Ectodermal cell (in vitro differentiated cells): ENCODE results near the gene AKAP3. TPM values are rescaled to one million over a fixed set of nuclear protein-coding genes. Genes with fewer than 3 reads are reported as not detected.

Source experiments
- H3K27ac ChIP-seq: 2 replicates; pipeline ENCODE4 v1.7.0; 2013; ENCODE audit warnings: mild to moderate bottlenecking, low read depth, low read length; ENCODE audit not compliant: insufficient read depth, poor library complexity, severe bottlenecking
- H3K27me3 ChIP-seq: 2 replicates; pipeline ENCODE4 v1.7.0; 2013; ENCODE audit warnings: mild to moderate bottlenecking, low read length; ENCODE audit not compliant: insufficient read depth, control insufficient read depth, poor library complexity, severe bottlenecking
- H3K36me3 ChIP-seq: one replicate; pipeline ENCODE4 v1.7.0; 2013; ENCODE audit warnings: low read length; ENCODE audit not compliant: control insufficient read depth, insufficient read depth
- H3K4me1 ChIP-seq: one replicate; pipeline ENCODE4 v1.7.0; 2013; ENCODE audit warnings: low read length; ENCODE audit not compliant: control insufficient read depth, insufficient read depth
- H3K4me3 ChIP-seq: 2 replicates; pipeline ENCODE4 v1.7.0; 2013; ENCODE audit warnings: low read depth, low read length, control low read depth; ENCODE audit not compliant: insufficient read depth
- H3K9me3 ChIP-seq: 2 replicates; pipeline ENCODE4 v1.7.0; 2013; ENCODE audit warnings: mild to moderate bottlenecking, low read length, moderate library complexity; ENCODE audit not compliant: control insufficient read depth
- WGBS, 2 experiments: methylation state at CpG; one replicate each; pipeline ENCODE4 v1.1.7; 2013; ENCODE audit warnings: missing lambda C conversion rate in 2 of 2; 5-methylcytosine and 5-hydroxymethylcytosine counted together
- polyA plus RNA-seq, 4 experiments: library from polyadenylated mRNA; stranded (reverse); fragments of 50-300 nt; gene quantifications; one replicate each; pipeline ENCODE4 v1.2.3, GENCODE V29; 2013

The AKAP3 gene
- polyA plus RNA-seq (2013, experiment 1 of 4): 5.0 TPM
- 3.6 TPM for polyA plus RNA-seq (2013, experiment 2 of 4)
- 2.7 TPM for polyA plus RNA-seq (2013, experiment 3 of 4)
- 3.1 TPM for polyA plus RNA-seq (2013, experiment 4 of 4)

DNA sequence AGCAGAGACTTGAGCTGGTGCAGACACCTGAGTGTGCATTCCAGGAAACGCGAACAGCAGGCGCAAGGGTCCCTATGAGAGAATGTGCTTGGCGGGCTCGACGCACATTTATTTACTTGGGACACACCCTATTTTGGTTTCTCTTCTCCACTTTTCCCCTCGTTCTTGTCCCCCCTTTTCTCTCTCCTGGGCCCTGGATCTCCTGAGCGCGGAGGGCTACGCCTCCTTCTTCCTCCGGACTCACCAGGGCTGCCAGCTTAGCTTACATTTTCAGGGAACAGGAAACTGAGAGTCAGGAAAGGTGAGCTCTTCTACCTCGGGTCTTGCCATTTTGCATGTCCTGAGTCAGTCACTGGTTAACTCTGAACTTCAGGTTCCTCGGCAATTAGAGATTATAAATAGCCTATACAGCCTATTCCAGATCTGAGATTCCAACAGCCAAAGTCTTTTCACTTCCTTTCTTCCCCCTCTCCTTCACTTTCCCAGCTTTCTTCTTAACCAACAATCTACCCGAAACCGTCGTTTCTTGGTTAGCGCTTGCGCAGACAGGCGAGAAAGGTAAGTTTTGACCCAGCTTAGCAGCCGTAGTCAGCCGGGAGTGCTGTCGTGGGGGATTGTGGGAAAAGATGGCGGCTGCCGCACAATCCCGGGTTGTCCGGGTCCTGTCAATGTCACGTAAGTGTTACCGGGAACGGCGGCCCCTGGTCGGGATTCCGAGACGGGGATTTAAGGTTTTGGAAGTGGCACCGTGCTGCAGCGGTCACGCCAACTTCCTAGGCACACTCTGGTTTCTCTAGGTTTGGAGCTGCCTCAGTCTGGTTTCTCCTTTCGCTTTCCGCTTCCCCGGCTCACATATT lies at the start of gene AKAP3, which contains the start of gene NDUFA9:
Gene AKAP3, minus strand, starts transcription at position 551 of the 857 bp plus-strand sequence. CDS start 10,855 bp downstream, outside the sequence.
Gene NDUFA9, plus strand, starts transcription at position 614 of the 857 bp plus-strand sequence. Its CDS starts 13 bp downstream, at position 627.
- H3K4me1 ChIP-seq: peaks cover 10% of the 10 kb centered on the region
- peak within 1 kb of the TSS; percentile 68 for H3K4me3 ChIP-seq
- no peaks in the 10 kb centered on the region for H3K36me3 ChIP-seq
- no peaks in the 10 kb centered on the region for H3K27me3 ChIP-seq
- WGBS, 2 experiments: 1% methylated on average over 39 of the region's 39 CpGs
- no peaks in the 10 kb centered on the region for H3K9me3 ChIP-seq
- peak within 1 kb of the TSS; percentile 45 for H3K27ac ChIP-seq

DNA sequence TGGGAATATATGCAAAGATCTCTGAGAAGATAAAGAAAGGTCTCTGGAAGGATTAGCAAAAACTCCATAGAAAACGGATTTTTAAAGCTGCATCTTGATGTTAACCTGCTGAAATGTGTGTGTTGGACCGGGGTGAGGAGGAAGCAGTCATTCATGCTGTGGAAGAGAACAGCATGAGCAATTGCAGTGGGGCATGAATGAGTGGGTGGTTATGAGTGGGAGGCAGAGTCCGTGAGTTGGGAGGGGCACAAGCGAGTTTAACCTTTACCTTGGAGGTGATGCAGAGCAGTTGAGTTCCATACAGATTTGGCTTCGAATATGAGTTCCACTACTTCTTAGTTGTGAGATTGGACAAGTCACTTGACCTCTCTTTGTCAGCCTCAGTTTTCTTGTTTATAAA lies 41.9 kb upstream of the AKAP3 start:
- WGBS, 2 experiments: 96% methylated on average over 5 of the region's 5 CpGs
- no peaks in the 10 kb centered on the region for H3K27me3 ChIP-seq
- peaks cover 11% of the 10 kb centered on the region for H3K36me3 ChIP-seq
- H3K27ac ChIP-seq: no peak overlapping the region
- no peaks in the 10 kb centered on the region for H3K4me1 ChIP-seq
- H3K9me3 ChIP-seq: no peaks in the 10 kb centered on the region
- no peak overlapping the region for H3K4me3 ChIP-seq

DNA sequence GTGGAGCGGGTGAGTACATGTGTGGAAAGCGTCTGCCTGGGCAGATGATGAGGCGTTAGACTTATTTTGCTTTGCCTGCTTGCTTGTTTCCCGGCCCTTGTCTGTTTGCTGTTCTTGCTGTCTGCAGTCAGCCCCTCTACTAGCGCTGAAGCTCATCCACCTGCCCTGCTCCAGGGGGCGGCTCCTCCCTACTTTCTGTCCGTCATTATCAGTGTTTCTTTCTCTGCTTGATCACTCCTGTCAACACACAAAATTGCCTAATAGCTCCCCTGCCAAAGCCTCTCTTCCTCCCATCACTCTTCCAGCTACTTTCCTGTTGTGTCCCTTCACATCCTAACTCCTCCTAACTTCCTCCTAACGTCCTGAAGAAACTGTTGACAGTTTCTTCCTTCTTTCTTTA lies 36.5 kb upstream of the AKAP3 start:
- Histone ChIP-seq H3K36me3 (peaks cover 27% of the 10 kb centered on the region), H3K9me3 (no peaks in the 10 kb centered on the region), H3K4me3 (no peak overlapping the region), H3K27me3 (no peaks in the 10 kb centered on the region), H3K27ac (no peak overlapping the region), H3K4me1 (no peaks in the 10 kb centered on the region)
- WGBS, 2 experiments: 89 to 92% methylated on average over 8 of the region's 8 CpGs

DNA sequence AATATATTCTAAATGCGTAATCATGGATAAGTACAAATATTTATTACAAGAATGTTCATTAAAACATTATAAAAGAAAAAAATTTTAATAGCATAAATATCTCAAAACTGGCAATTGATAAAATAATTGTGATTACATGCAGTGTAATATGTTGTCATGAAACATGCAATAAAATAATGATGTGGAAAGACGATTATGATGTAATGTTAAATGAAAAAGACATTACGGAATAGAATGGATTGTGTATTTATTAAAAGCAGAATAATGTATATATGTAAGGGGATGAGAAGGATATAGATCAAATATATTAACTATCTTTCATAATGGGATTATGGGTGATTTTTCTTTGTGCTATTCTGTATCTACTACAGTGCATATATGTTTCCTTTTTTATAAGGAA lies 32.9 kb upstream of the AKAP3 start:
- 96 to 100% methylated on average over 2 of the region's 3 CpGs for WGBS, 2 experiments
- Histone ChIP-seq H3K27ac (no peak overlapping the region), H3K9me3 (no peaks in the 10 kb centered on the region), H3K4me3 (no peak overlapping the region), H3K36me3 (peaks cover 19% of the 10 kb centered on the region), H3K27me3 (no peaks in the 10 kb centered on the region), H3K4me1 (no peaks in the 10 kb centered on the region)

DNA sequence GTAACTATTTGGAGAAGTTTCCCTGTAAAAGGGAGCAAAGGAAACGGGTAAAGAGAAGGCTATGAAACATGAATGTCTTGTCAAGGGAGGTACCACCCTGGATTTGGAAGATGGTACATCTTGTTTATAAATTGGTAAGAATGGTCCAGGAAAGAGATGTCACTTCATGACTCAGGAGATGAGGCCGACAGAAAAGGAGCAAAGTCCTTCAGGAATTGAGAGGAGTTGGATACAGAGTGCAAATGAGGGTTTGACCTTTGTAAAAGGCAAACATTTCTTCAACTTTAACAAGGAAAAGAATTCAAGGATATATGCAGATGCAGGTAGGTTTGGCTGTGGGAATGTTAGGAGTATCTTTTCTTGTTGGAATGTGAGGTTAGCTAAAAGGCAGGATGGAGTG lies 30.9 kb upstream of the AKAP3 start:
- no peaks in the 10 kb centered on the region for H3K27me3 ChIP-seq
- H3K4me3 ChIP-seq: no peak overlapping the region
- H3K4me1 ChIP-seq: no peaks in the 10 kb centered on the region
- no peak overlapping the region for H3K27ac ChIP-seq
- H3K9me3 ChIP-seq: no peaks in the 10 kb centered on the region
- 87 to 96% methylated on average over 2 of the region's 2 CpGs for WGBS, 2 experiments
- peaks cover 9% of the 10 kb centered on the region for H3K36me3 ChIP-seq

DNA sequence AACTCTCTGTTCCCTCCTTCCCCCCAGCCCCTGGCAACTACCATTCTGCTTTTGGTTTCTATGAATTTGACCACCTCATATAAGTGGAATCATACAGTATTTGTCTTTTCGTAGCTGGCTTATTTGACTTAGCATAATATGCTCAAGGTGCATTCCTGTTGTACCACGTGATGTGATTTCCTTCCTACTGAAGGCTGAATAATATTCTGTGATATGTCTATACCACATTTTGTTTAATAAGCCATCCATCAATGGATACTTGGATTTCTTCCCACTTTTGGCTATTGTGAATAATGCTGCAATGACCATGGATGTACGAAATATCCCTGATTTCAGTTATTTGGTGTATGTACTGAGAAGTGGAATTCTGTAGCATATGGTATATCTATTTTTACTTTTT lies 16.4 kb upstream of the AKAP3 start:
- WGBS, 2 experiments: 94 to 95% methylated on average over 2 to 3 of the region's 3 CpGs
- Histone ChIP-seq H3K4me3 (no peak overlapping the region), H3K27me3 (no peaks in the 10 kb centered on the region)

DNA sequence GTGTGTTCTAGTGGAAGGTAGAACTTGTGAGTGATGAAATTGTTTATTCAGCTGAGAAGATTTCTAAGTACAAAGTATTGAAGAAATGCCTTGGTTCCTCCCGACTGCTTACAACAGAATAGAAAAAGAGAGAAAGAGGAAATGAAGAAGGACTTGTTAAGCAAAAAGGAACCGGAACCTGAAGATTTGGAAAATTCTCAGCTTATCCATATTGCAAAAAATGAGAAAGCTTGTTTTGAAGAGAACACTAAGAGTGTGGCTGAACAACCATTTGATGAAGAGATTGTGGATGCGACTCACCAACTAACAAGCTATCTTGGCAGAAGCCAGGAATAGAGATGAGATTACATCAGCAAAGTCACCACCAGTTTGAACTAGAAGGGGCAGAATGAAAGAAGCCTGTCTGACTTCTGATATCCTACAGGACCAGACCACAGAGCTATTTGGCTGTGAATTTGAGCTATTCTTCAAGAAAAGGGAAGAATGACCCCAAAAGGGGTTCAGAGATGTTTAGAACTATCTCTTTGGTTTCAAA lies 15.2 kb upstream of the AKAP3 start:
- H3K27ac ChIP-seq: no peak overlapping the region
- H3K27me3 ChIP-seq: no peaks in the 10 kb centered on the region
- 64% methylated on average over 3 of the region's 3 CpGs for WGBS, 2 experiments
- no peaks in the 10 kb centered on the region for H3K4me1 ChIP-seq
- H3K36me3 ChIP-seq: peaks cover 60% of the 10 kb centered on the region
- no peaks in the 10 kb centered on the region for H3K9me3 ChIP-seq
- H3K4me3 ChIP-seq: no peak overlapping the region

More for the DNA sequence above, 16.4 kb upstream of the AKAP3 start:
- no peak overlapping the region for H3K27ac ChIP-seq
- no peaks in the 10 kb centered on the region for H3K9me3 ChIP-seq
- H3K36me3 ChIP-seq: peaks cover 61% of the 10 kb centered on the region
- no peaks in the 10 kb centered on the region for H3K4me1 ChIP-seq

DNA sequence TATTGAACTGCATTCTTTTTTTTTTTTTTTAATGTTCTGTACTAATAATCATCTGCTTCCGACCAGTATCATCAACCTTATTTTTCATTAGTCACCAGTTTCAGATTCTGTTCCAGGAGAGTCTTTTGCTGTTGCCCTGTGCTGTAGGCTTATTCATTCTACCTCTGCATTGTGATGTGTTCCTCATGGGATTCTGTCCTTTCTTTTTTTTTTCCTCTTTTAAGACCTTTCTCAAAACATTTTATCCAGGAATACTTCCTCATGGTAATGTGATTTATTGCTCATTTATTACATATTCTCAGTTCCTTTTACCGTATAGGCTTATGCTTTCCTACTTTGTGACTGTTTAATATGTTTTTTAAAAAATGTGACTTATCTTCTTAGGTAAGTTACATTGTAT lies 4.8 kb upstream of the AKAP3 start:
- H3K36me3 ChIP-seq: peaks cover 16% of the 10 kb centered on the region

DNA sequence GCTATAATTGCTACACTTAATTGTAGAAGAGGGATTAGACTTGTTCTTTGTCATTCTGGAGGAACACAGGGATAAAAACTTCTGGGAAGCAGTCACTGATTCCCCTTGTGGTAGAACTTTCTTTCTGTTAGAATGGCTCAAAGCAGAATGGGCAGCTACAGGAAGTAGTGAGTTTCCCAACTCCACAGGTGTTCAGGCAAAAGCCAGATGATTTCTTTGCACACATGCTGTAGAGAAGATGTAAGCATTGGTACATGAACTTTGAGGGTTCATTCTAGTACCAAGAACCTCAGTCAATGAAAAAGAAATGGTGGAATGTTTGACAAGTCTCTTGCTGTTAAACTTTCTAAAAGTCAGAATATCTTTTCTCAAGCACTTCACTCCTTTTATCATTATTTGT lies 4.4 kb upstream of the AKAP3 start:
- Histone ChIP-seq H3K27ac (no peak overlapping the region), H3K4me1 (peaks cover 4% of the 10 kb centered on the region), H3K36me3 (peaks cover 16% of the 10 kb centered on the region), H3K9me3 (no peaks in the 10 kb centered on the region), H3K4me3 (no peak overlapping the region), H3K27me3 (no peaks in the 10 kb centered on the region)

More for the DNA sequence above, 4.8 kb upstream of the AKAP3 start:
- H3K4me1 ChIP-seq: peaks cover 4% of the 10 kb centered on the region
- no peaks in the 10 kb centered on the region for H3K9me3 ChIP-seq
- no peak overlapping the region for H3K27ac ChIP-seq
- no peak overlapping the region for H3K4me3 ChIP-seq
- 92 to 94% methylated on average over 1 of the region's 2 CpGs for WGBS, 2 experiments
- H3K27me3 ChIP-seq: no peaks in the 10 kb centered on the region

DNA sequence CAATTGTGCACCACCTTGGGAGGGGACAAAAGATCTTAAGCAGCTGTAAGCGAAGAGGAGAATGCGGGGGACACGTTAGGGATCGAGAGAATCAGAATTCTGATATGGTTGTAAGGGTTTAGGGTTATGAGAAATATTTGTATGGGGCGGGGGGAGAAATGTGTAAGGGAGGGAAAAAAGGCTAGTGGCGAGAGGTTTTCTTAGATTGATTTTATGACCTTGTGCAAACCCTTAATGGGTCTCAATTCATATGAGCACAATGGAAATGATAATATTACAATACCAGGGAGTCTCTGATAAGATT lies 459 bp upstream of the AKAP3 start:
- 0% methylated on average over 6 of the region's 6 CpGs for WGBS, 2 experiments
- Histone ChIP-seq H3K9me3 (no peaks in the 10 kb centered on the region), H3K4me1 (peaks cover 10% of the 10 kb centered on the region), H3K27ac (peak overlapping the region; percentile 45), H3K36me3 (peaks cover 3% of the 10 kb centered on the region), H3K27me3 (no peaks in the 10 kb centered on the region), H3K4me3 (peak overlapping the region; percentile 68)
